ENCODE data around the gene RFPL3.

DNA sequence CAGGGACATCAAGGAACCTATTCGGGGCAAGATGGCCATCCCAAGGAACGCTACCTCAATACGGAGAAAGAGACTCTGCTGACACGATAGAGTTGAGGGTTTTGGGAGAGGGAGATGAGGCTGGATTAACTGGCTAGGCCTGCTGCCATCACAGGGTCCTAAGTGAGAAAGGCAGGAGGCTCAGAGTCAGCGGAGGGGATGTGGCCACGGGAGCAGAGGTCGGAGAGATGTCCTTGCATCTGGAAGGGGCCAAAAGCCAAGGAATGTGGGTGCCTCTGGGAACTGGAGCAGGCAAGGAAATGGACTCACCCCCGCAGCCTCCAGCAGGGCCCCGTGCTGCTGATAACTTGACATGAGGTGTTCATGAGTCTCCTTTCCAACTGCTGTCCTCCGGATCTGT is 31.0 kb upstream of the RFPL3 start:
- TF ChIP-seq, protein P1, sequence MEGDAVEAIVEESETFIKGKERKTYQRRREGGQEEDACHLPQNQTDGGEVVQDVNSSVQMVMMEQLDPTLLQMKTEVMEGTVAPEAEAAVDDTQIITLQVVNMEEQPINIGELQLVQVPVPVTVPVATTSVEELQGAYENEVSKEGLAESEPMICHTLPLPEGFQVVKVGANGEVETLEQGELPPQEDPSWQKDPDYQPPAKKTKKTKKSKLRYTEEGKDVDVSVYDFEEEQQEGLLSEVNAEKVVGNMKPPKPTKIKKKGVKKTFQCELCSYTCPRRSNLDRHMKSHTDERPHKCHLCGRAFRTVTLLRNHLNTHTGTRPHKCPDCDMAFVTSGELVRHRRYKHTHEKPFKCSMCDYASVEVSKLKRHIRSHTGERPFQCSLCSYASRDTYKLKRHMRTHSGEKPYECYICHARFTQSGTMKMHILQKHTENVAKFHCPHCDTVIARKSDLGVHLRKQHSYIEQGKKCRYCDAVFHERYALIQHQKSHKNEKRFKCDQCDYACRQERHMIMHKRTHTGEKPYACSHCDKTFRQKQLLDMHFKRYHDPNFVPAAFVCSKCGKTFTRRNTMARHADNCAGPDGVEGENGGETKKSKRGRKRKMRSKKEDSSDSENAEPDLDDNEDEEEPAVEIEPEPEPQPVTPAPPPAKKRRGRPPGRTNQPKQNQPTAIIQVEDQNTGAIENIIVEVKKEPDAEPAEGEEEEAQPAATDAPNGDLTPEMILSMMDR (IDR thresholded peaks at IDR 0.05), result no peak
- TF ChIP-seq POLR2A (IDR thresholded peaks at IDR 0.05), result no peak

All from Peyer's patch (tissue), 4 donors.